A549 (cell line): ENCODE results near the gene CTBP2. TPM values are rescaled to one million over a fixed set of nuclear protein-coding genes. Genes with fewer than 3 reads are reported as not detected.

Experiments used
- ATAC-seq, 2 experiments: fragments of 200-7000 bp in 1 of 2; fragments of >200 bp in 1 of 2; cut with Nextera tagmentation in 1 of 2; cut with Tn5 transposase in 1 of 2; 3 replicates each; pipeline versions ENCODE4 v1.8.0 to v1.9.1; 2018 to 2020; ENCODE audit warnings: mild to moderate bottlenecking in 1 of 2, moderate library complexity in 1 of 2
- CTCF ChIA-PET: fragments of 300-600 bp; sonication (Branson Sonifier 250); formaldehyde crosslinking; extraction: SDS; loops from one replicate; lab custom pipeline; 2021; ENCODE audit warnings: antibody characterized with exemption, inconsistent platforms; lab: Yijun Ruan, JAX
- POLR2A ChIA-PET: fragments of 350-600 bp; formaldehyde crosslinking; extraction: SDS; loops from one replicate; lab custom pipeline; 2021; ENCODE audit warnings: antibody characterized with exemption, inconsistent platforms; lab: Yijun Ruan, JAX
- DNase-seq, 2 experiments: peaks; one replicate each; pipeline versions ENCODE4 v3.0.0 to v3.0.0-alpha.2; 2011 to 2016; ENCODE audit warnings: low read depth in 1 of 2, low spot score in 1 of 2
- FAIRE-seq: peaks from 2 replicates; lab custom pipeline; 2011; peaks lifted over from hg19 to GRCh38; lab: Jason Lieb, UNC
- H3K27ac ChIP-seq, 2 experiments: fragments of >200 bp; sonication (Bioruptor Twin); formaldehyde crosslinking; 3 replicates each; pipeline ENCODE4 v1.5.1; 2016 to 2017
- H3K4me1 ChIP-seq: fragments of >200 bp; sonication (Bioruptor Twin); formaldehyde crosslinking; 3 replicates; pipeline ENCODE4 v1.6.1; 2016
- H3K4me2 ChIP-seq: fragments of >200 bp; sonication (Bioruptor Twin); formaldehyde crosslinking; 3 replicates; pipeline ENCODE4 v1.6.1; 2016
- H3K4me3 ChIP-seq: fragments of >200 bp; sonication (Bioruptor Twin); formaldehyde crosslinking; 3 replicates; pipeline ENCODE4 v1.5.1; 2016
- H3K9me3 ChIP-seq: fragments of >200 bp; sonication (Bioruptor Twin); formaldehyde crosslinking; 3 replicates; pipeline ENCODE4 v1.6.1; 2016
- ATOH8 ChIP-seq: fragments of 250-450 bp; sonication (Bioruptor Pico); IDR thresholded peaks from 2 replicates; pipeline ENCODE4 v1.5.0; 2020; ENCODE audit warnings: low read depth, mild to moderate bottlenecking, moderate library complexity
- BHLHE40 ChIP-seq: IDR thresholded peaks from 2 replicates; pipeline ENCODE4 v1.6.1; 2012; ENCODE audit warnings: low read depth, low read length, inconsistent platforms
- CBX2 ChIP-seq: fragments of 200-600 bp; sonication (generic); IDR thresholded peaks from 2 replicates; pipeline ENCODE4 v1.6.1; 2016; ENCODE audit warnings: low read depth, mild to moderate bottlenecking, borderline replicate concordance
- CHD2 ChIP-seq: fragments of 150-350 bp; IDR thresholded peaks from 2 replicates; pipeline ENCODE4 v1.6.1; 2014; ENCODE audit warnings: low read length; ENCODE audit not compliant: partially characterized antibody
- CHD4 ChIP-seq: fragments of 200-600 bp; sonication (generic); IDR thresholded peaks from 2 replicates; pipeline ENCODE4 v1.6.1; 2016; ENCODE audit warnings: antibody characterized with exemption, mild to moderate bottlenecking, borderline replicate concordance
- EP300 ChIP-seq, 2 experiments: fragments of >200 bp; sonication (Bioruptor Twin); formaldehyde crosslinking; IDR thresholded peaks; 2 replicates in 1 of 2; 3 replicates in 1 of 2; pipeline ENCODE4 v1.6.1; 2016 to 2017
- FOSL2 ChIP-seq, 2 experiments: fragments of 450-650 bp in 1 of 2; fragments of >200 bp in 1 of 2; sonication (Bioruptor Twin) in 1 of 2; formaldehyde crosslinking; IDR thresholded peaks; 2 replicates each; pipeline versions ENCODE4 v1.5.0 to v1.6.1; 2016 to 2020; ENCODE audit warnings: mild to moderate bottlenecking in 1 of 2, moderate library complexity in 1 of 2
- FOXS1 ChIP-seq: fragments of 250-450 bp; sonication (Bioruptor Pico); IDR thresholded peaks from 2 replicates; pipeline ENCODE4 v1.5.0; 2020; ENCODE audit warnings: mild to moderate bottlenecking, moderate library complexity
- GATA3 ChIP-seq: IDR thresholded peaks from 2 replicates; pipeline ENCODE4 v1.6.1; 2012; ENCODE audit warnings: borderline replicate concordance
- HOXB13 ChIP-seq: fragments of 250-450 bp; sonication (Bioruptor Pico); IDR thresholded peaks from 2 replicates; pipeline ENCODE4 v1.5.0; 2020; ENCODE audit warnings: low read depth, mild to moderate bottlenecking, moderate library complexity
- JUNB ChIP-seq: fragments of >200 bp; sonication (Bioruptor Twin); formaldehyde crosslinking; IDR thresholded peaks from 2 replicates; pipeline ENCODE4 v1.6.1; 2016
- KDM5A ChIP-seq: fragments of 200-600 bp; sonication (generic); IDR thresholded peaks from 2 replicates; pipeline ENCODE4 v1.6.1; 2016; ENCODE audit warnings: antibody characterized with exemption, mild to moderate bottlenecking
- MAFK ChIP-seq: fragments of 450-650 bp; IDR thresholded peaks from 2 replicates; pipeline ENCODE4 v1.6.1; 2014; ENCODE audit not compliant: partially characterized antibody
- MAZ ChIP-seq: fragments of 150-350 bp; IDR thresholded peaks from 2 replicates; pipeline ENCODE4 v1.6.1; 2014; ENCODE audit warnings: antibody characterized with exemption, low read depth, low read length, borderline replicate concordance
- NPAS2 ChIP-seq: fragments of 250-450 bp; sonication (Bioruptor Pico); IDR thresholded peaks from 2 replicates; pipeline ENCODE4 v1.8.0; 2022; ENCODE audit warnings: mild to moderate bottlenecking, moderate library complexity, borderline replicate concordance
- RFX5 ChIP-seq: fragments of 450-650 bp; IDR thresholded peaks from 2 replicates; pipeline ENCODE4 v1.7.1; 2014; ENCODE audit warnings: antibody characterized with exemption, mild to moderate bottlenecking, moderate library complexity
- USF2 ChIP-seq: fragments of 450-650 bp; IDR thresholded peaks from 2 replicates; pipeline ENCODE4 v1.6.1; 2014; ENCODE audit warnings: antibody characterized with exemption
- WGBS: methylation state at CpG from one replicate; pipeline ENCODE4 v1.1.6; 2017; ENCODE audit errors: missing lambda C conversion rate; 5-methylcytosine and 5-hydroxymethylcytosine counted together
- polyA plus RNA-seq, 4 experiments: library from polyadenylated mRNA; depleted of rRNA in 3 of 4; stranded (reverse); fragments of >200 nt; fragmentation: RNase III in 1 of 4; extraction: RNeasy Plus Mini Kit Qiagen cat#74134 plus additional on column Dnase treatment in 1 of 4; gene quantifications; 2 replicates in 3 of 4; 3 replicates in 1 of 4; pipeline ENCODE4 v1.2.3, GENCODE V29; 2011 to 2017
- TF ChIP-seq, protein P1 (sequence below): fragments of >200 bp; sonication (Bioruptor Twin); formaldehyde crosslinking; IDR thresholded peaks from 2 replicates; pipeline ENCODE4 v1.6.1; 2016
- TF ChIP-seq, protein P2 (sequence below): IDR thresholded peaks from 2 replicates; pipeline ENCODE4 v1.6.1; 2012; ENCODE audit warnings: low read depth, borderline replicate concordance
- TF ChIP-seq, protein P3 (sequence below): fragments of 250-450 bp; sonication (Bioruptor Pico); IDR thresholded peaks from 2 replicates; pipeline ENCODE4 v1.5.0; 2021; ENCODE audit warnings: mild to moderate bottlenecking, moderate library complexity, borderline replicate concordance

CTBP2 gene
- polyA plus RNA-seq, 2 of the 4 experiments (the other 2 are of a cell fraction), result 74.9 to 78.9 TPM

- no peak for ATAC-seq
- WGBS, result 82% methylated on average over 5 of the region's 5 CpGs
- FAIRE-seq, result no peak
- DNase-seq, result no peak
- no peak overlapping the region for H3K27ac ChIP-seq
- TF ChIP-seq CHD4 (no peak), CHD2 (no peak), FOSL2 (IDR thresholded peaks at IDR 0.05) (no peak), FOSL2 (CRISPR knock-in tag; IDR thresholded peaks at IDR 0.05) (no peak), ATOH8 (no peak), USF2 (no peak), GATA3 (no peak), FOXS1 (CRISPR knock-in tag) (no peak), KDM5A (no peak), HOXB13 (no peak), JUNB (no peak), MAZ (no peak), MAFK (no peak), NPAS2 (CRISPR knock-in tag) (no peak)
- TF ChIP-seq, protein P1, sequence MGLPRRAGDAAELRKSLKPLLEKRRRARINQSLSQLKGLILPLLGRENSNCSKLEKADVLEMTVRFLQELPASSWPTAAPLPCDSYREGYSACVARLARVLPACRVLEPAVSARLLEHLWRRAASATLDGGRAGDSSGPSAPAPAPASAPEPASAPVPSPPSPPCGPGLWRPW, result no peak
- ChIA-PET POLR2A (no interaction called here), CTCF (interaction anchor here (0.7 kb wide), 1 partner anchor 449 kb away, joined by 3 read pairs; no protein-coding TSS in a partner anchor)
- no peak overlapping the region for H3K4me3 ChIP-seq
- no peak overlapping the region for H3K4me2 ChIP-seq
- H3K9me3 ChIP-seq, result no peaks in the 10 kb centered on the region
- H3K4me1 ChIP-seq, result peaks cover 2% of the 10 kb centered on the region; the same call in 2 of the 3 replicates
Measured at GRCh38 chr10:125206623-125207022, 46.3 kb upstream of the CTBP2 start.

DNA sequence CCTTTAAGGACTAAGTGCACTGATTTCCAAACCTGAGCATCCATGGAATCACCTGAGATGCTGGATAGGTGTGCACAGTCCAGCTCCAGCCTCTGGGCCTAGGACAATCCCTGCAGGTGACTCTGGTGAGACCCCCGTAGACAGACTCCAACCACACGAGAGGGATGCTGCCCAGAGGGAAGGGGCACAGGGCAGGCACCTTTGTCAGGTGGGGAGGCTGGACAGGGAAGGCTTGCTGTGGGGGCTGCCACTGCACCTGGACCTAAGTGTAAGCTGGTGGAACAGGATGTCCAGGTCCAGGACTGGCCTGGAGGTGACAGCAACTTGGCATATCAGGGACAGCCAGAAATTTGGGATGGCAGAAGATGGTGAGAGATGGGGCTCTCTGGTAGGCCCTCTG is 45.1 kb upstream of the CTBP2 start:
- FAIRE-seq, result no peak
- Histone ChIP-seq H3K4me1 (peaks cover 12% of the 10 kb centered on the region; the same call in 2 of the 3 replicates), H3K4me3 (no peak overlapping the region), H3K4me2 (no peak overlapping the region), H3K27ac (no peak overlapping the region), H3K9me3 (no peaks in the 10 kb centered on the region)
- POLR2A ChIA-PET, result no interaction called here
- TF ChIP-seq FOXS1 (CRISPR knock-in tag), result no peak
- no peak for TF ChIP-seq MAZ
- no peak for TF ChIP-seq USF2
- TF ChIP-seq RFX5, result no peak
- no peak for TF ChIP-seq EP300 (IDR thresholded peaks at IDR 0.05)
- TF ChIP-seq, protein P2, sequence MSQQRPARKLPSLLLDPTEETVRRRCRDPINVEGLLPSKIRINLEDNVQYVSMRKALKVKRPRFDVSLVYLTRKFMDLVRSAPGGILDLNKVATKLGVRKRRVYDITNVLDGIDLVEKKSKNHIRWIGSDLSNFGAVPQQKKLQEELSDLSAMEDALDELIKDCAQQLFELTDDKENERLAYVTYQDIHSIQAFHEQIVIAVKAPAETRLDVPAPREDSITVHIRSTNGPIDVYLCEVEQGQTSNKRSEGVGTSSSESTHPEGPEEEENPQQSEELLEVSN, result no peak
- no peak for TF ChIP-seq BHLHE40
- TF ChIP-seq, protein P3, sequence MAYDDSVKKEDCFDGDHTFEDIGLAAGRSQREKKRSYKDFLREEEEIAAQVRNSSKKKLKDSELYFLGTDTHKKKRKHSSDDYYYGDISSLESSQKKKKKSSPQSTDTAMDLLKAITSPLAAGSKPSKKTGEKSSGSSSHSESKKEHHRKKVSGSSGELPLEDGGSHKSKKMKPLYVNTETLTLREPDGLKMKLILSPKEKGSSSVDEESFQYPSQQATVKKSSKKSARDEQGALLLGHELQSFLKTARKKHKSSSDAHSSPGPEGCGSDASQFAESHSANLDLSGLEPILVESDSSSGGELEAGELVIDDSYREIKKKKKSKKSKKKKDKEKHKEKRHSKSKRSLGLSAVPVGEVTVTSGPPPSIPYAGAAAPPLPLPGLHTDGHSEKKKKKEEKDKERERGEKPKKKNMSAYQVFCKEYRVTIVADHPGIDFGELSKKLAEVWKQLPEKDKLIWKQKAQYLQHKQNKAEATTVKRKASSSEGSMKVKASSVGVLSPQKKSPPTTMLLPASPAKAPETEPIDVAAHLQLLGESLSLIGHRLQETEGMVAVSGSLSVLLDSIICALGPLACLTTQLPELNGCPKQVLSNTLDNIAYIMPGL, result no peak
- no peak for TF ChIP-seq CBX2
- WGBS, result 47% methylated on average over 2 of the region's 2 CpGs
- no peak for ATAC-seq
- no peak for DNase-seq
- CTCF ChIA-PET, result no interaction called here
